ENCODE data around the gene MATN1.

MATN1 gene

DNA sequence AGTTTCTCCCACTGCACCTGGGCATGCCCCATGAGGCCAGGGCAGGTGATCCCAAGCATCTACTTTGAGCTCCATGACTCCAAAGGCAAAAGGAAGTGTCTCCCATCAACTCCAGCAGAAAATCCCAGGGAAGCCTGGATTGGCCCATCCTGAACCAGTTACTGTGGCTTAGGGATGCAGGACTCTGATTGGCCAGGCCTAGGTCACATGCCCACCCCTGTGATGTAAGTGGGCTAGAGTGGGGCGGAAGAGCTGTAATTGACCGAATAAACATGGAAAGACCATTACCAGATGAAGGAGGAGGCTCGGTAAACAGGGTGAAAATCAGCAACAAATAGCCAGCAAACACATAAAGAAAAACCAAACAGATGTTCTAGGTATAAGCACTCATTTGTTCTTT lies 45.2 kb downstream of the MATN1 start:
- no peak for DNase-seq

DNA sequence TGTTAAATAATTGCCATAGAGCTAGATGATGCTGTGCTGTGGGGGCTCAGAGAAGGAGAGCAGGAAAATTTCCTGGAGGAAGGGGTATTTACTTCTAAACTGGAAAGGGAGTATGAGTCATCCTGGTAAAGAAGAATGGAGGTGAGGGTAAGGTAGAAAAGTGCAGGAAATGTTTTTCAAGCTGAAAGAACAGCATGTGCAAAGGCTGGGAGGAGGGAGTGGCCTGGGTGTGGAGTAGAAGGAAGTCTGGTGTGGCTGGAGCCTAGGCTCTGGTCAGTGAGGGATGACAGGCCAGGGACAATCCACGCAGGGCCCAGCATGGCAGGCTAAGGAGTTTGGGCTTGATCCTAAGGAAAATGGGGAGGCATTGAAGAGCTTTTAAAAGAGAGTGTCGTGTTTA lies 45.9 kb downstream of the MATN1 start:
- no peak for DNase-seq

DNA sequence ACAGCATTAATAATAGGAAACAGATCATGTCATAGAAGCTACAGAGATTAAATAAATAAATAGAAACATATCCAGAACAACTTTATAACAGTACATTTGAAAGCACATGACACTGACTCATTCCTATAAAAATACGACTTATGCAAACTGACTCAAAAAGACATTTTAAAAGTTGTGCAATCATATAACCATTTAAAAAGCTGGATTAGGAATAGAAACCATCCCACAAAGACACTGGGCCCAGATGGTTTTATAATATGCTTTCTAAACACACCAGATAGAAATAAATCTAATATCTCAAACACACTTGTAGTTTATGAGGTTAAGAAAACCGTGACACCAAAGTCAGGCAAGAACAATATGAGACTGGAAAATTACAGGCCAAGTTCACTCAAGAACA lies 47.6 kb downstream of the MATN1 start:
- DNase-seq = no peak

DNA sequence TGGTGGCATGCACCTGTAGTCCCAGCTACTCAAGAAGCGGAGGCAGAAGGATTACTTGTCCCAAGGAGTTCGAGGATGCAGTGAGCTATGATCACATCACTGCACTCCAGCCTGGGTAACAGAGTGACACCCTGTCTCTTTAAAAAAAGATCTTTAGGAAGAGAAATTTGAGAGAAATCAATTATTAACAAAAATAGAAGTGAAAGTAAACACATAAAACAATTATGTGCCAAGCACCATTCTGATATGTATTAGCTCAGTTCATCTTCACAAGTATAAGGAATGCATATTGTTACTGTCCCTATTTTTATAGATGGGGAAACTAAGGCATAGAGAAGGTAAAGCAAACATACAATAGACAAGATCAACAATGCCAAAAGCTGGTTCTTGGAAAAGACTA lies 48.1 kb downstream of the MATN1 start:
- DNase-seq = no peak

DNA sequence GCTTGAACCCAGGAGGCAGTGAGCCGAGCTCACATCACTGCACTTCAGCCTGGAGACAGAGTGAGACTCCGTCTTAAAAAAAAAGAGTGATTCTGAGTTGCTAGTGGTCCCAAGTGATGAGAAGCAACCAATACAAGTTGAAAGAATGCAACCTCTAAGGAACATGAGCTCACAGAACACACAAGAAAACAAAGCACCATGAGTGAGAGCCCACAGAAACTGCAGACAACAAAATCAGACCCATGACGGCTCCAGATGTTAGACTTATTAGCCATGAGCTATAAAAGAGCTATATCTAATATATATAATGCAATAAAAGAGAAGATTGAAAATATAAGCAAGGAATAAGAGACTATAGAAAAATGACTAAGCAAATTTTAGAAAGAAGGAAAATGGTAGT lies 50.0 kb downstream of the MATN1 start:
- no peak for DNase-seq

DNA sequence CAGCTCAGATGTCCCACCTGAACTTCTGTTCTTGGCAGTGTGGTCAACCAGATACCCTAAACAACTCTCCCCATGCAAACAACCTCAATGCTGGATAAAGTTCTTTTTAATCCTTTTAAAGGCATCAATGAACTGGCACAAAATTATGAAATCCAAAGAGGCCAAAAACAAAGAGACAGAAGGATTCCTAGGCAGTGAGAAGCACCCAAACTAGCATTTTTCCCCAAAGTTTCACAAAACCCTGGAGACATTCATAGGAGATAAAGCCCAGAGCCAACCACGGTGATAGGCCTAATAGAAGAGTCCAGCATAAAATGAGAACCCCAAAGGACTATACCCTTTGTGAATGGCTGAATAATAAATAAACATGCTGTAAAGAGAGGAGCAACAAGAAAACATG lies 50.7 kb downstream of the MATN1 start:
- no peak for DNase-seq

DNA sequence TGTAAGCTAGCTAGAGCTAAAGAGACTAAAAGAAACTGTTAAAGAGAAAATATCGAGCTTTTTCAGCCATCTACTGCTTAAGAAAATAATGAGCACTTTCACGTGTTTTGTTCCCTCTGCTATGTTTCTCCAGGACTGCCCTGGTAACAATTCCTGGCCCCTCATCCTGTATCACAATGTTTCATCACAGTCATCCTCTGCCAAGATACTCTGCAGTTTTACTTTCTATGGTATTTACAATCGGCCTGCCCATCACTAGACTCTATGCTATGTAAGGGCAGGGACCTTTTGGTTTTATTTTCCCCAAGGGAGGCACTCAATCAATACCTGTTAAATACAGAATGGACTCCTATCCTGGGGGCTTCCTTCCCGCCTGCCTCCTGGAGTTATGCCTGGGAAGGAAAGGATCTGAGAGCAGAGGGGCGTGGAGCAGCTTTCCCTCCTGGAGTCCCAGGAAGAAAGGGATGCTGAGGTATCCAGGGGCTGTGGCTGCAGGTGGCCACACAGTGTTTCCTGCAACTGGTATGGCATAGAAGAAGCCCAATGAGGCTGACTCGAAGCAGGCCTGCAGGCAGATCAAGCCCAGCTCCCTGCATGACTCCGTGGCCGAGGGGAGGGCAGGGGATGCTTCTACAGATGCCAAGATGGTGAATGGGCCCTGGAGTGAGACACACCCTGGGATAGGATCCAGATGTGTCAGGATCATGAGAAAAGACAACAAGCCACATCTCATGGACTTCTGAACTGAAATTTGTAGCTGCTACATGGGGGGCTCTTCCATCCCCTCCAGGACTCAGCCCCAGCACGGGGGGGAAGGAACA lies 52.9 kb downstream of the MATN1 start:
- no peak for DNase-seq

DNA sequence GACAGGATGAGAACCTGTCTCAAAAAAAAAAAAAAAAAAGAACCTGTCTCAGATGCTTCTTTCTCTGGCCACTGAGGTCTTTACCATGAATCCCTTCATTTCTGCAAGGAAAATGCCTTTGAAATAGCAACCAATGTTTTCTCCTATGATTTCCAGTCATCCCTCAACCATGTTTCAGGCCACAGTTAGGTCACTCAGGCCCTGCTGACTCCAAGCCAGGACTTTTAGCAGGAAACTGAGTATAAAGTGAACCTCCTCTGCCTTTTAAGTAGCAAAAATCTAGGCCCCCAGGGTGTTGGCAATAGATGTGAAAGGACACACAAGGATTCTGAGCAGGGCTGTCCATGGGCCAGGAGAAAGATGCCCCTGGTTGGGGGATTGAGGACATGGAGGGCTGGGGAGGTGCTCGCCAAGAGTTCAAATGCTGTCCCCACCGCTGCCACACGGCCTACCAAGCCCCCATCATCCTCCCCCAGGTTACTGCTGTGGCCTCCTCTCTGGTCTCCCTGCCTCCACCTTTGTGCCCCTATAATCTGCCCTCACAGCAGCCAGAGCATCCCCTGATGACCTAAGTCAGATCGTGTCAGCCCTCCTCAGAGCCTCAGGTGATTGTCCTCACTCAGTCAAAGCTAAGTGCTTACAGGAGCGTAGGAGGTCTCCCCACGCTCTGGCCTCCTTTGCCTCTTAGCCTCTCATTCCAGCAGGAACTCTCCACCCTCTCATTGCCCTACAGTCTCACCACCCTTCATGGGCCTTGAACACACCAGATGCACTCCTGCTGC lies 54.6 kb downstream of the MATN1 start:
- no peak for DNase-seq

DNA sequence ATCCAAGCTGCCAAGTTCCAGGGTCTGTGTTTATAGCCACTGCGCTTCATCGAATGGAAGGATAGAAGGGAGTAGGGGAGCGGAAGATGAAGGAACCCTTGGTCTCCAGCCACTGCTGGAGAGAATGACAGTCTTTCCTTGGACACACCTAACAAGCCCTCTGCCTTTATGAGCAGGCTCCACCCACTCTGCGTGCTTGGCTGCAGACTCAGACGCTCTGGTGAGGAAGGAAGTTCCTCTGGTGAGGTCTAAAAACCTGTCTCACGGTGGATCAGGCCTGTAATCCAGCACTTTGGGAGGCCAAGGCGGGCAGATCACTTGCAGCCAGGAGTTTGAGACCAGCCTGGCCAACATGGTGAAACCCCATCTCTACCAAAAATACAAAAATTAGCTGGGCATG lies 55.4 kb downstream of the MATN1 start:
- no peak for DNase-seq

DNA sequence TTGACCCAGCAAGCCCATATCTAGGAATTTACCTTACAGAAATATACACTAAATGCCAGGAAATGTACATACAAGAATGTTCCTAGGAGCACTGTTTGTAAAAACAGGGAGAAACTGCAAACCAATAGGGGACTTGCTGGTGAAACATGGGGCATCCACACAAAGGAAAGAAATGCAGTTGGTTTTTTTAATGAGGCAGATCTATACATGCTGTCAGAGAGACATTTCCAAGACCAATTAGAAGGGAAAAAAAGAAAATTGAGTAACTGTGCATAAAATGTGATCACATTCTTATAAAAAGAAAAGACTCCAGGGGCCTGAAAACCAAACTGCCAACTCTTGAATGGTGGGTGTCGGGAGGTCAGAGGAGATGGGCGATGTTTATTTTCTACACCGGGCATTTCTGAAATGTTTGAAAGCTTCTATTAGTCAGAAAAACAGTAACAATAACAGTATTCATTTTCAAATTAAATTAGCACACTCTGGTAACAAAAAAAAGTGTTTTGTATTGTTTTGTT lies 56.6 kb downstream of the MATN1 start:
- no peak for DNase-seq

DNA sequence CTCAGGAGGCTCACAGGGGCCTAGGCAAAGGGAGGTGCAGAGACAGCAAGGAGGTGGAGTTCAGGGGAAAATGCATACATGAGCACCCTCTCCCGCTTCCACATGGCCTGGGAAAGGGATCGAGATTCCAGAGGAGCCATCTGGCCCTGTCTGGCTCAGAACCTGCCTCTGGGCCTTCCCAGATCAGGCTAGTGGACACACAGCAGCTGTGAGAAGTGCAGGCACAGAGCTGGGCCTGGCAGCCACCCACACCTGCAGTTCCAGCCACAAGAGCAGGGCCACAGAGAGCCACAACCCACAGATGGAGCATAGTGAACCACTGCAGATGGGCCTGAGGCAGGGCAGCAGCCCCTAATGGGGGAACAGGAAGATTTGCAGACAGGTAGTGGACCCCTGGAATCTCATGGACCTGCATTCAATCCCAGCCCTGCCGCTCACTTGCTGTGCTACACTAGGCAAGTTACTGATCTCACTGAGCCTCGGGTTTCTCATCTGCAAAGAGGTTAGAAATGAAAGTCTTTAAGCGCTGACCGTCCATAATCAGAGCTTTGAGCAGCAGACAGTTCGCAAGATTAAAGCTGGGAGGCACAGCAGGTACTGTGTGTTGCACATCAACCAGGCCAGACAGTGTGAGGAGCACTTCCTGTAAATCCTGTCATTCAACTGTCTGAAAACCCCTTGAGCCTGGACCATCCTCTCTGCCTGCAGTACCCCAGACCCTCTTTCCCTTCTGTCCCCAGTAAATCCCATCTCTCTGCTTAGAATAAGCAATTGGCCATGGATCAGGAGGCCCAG lies 58.0 kb downstream of the MATN1 start:
- DNase-seq = no peak

DNA sequence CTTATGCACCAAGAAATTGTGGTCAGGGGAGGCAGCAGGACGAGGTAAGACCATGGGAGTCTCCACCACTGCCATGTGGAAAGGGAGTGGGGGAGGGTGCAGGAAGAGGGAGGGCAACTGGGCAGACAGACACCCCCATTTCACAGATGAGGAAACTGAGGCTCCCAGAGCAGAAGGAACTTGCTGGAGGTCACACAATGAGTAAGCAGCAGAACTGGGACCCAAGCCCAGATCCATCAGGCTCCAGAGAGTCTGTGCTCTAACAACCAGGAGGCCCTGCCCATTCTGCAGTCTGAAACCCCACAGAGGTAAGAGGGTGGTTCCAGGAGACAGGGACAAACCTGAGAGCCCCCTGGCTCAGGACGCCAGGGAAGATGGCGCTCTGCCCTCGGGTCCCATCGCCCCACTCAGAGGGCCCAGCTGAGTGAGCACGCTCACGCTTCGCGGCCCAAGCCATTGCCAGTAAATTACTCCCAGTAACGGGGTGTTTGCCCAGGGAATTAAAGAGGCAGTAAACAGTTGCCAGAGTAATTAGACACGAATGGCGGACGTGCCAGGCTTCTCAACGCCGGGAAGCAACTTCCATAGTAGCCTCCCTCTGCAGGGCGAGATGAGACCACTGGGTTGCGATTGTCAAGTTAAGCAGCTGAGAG lies 59.2 kb downstream of the MATN1 start:
- no peak for DNase-seq

DNA sequence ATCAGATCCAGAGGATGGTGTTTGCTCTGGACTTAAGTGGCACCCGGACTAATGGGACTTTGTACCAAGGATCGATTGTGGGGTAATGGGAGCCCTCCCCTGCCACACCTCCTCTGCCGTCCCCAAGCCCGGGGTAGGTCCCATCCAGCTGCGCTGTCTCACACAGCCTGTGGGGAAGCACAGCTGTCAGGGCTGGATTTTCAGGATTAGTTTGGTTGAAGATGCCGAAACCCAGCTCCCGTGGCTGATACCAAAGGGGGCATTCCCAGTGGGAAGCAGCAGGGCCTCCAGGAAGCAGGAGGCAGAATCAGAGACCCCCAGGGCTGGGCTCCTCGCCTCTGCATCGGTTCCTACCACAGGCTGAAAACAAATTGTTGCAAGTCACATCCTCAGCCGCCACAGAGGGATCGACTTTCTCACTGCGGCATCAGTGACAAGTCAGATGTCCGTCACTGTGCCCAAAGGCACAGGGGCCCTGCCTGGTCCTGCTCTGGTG lies 59.7 kb downstream of the MATN1 start:
- no peak for DNase-seq

DNA sequence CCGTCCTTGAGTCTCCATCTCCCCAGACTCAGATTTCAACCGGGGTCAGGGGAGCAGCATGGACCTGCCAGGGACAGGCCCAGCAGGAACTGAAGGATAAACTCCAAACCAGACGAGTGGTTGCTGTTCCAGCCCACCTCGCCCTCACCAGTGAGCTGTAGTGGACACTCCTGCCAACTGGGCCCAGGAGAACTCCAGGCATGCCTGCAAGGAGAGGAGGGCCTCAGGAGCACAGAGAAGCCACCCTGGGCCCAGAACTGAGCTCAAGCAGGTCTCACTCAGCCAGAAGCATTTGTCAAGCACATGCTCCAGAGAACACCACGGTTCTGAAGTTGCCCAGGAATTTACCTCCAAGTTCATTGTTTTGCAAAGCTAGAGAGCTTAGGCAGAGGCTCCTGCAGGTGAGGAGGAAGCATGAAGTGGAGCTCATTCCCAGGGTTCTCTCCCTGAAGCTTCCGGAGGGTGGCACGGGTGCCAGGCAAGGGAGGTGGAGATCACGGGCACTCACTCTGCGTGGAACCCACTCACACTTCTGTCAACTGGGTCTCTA lies 61.0 kb downstream of the MATN1 start:
- no peak for DNase-seq

DNA sequence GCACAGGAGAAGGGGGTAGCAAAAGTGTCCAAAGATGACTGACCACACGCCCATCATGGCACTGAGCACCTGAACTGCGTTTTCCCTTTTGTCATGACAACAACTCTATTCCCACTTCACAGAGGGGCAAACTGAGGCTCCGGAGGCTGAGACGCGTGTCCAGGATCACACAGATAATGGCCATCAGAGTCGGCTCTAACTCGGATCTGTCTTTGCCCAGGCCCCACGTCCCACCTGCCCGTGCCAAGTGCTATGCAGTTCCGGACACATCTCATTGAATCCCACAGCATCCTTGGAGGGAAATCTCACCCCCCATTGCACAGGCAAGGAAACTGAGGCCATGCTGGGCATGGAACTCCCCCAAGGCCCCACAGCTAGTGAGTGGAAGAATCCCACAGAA lies 62.1 kb downstream of the MATN1 start:
- no peak for DNase-seq

Data from stimulated activated CD4-positive, alpha-beta T cell treated with anti-CD3 and anti-CD28 coated beads, Interleukin-1b, Interleukin-23, amount 100 ng/mL, for 48 hours (primary cell).